NCI-H526 (cell line): ENCODE data around the gene CPSF7.

ENCODE experiments used
- DNase-seq, 2 experiments: peaks; one replicate each; lab custom pipeline; 2025; lab: John Stamatoyannopoulos, UW

The CPSF7 gene

DNA sequence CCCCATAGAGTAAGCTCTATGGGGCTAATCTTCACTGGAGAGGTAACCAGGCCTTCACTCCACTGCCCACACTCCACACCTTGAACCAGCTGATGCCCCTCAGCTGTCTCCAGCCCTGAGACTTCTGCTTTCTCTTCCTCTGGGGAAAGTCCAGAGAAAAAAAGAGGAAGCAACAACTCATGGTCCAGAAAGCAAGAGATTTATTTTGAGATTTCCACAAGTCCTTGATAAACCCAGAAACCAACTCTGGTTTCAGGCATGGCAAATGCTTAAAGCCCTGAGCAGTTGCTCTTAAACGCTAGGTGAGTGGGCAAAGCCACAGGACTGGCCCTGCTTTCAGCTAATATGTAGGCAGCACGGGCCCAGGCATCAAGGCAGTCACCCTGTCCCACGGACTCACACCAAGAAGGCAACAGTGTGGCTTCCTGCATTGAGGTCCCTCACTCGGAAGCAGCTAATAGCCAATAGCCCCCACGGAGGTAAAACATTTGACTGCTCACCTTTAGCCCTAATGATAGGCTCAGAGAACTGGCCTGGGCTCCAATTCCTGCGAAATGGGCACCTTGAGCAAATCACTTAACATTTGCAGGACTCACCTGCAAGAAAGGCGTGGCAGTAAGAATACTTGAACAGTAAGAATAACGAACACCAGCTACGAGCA, 72.4 kb downstream of the CPSF7 start:
- no peak for DNase-seq

- DNase-seq: no peak
These were observed 73.1 kb downstream of the CPSF7 start for GRCh38 chr11:61356706-61357105.

GRCh38 chr11:61354208-61354607, 75.6 kb downstream of the CPSF7 start:
- no peak for DNase-seq

GRCh38 chr11:61353131-61354067, 76.4 kb downstream of the CPSF7 start:
- DNase-seq: no peak
